Thymus (tissue), 11 donors: ENCODE results near the gene MRPL45. TPM values are rescaled to one million over a fixed set of nuclear protein-coding genes. Genes with fewer than 3 reads are reported as not detected.
A peak's percentile ranks its signal among the peaks of the same experiment; 100 is the strongest.

Experiments
- DNase-seq, 9 donors: peaks; one replicate each; pipeline ENCODE4 v3.0.0-alpha.2; 2013; ENCODE audit warnings: low spot score in 9 of 9, low read depth in 6 of 9, missing footprints in 1 of 9
- H3K27ac ChIP-seq, 2 donors: one replicate each; pipeline ENCODE4 v1.5.1; 2013; ENCODE audit warnings: control low read depth in 1 of 2, low read depth in 1 of 2, low read length in 1 of 2, mild to moderate bottlenecking in 1 of 2, moderate library complexity in 1 of 2
- H3K27me3 ChIP-seq, 2 donors: one replicate each; pipeline ENCODE4 v1.5.1; 2013; ENCODE audit warnings: low read length in 1 of 2; ENCODE audit not compliant: control insufficient read depth in 2 of 2, insufficient read depth in 1 of 2
- H3K36me3 ChIP-seq, 2 donors: one replicate each; pipeline ENCODE4 v1.5.1; 2013; ENCODE audit warnings: low read length in 1 of 2, mild to moderate bottlenecking in 1 of 2, moderate library complexity in 1 of 2; ENCODE audit not compliant: control insufficient read depth in 2 of 2, insufficient read depth in 2 of 2
- H3K4me1 ChIP-seq, 2 donors: one replicate each; pipeline ENCODE4 v1.5.1; 2013; ENCODE audit warnings: low read length in 2 of 2; ENCODE audit not compliant: control insufficient read depth in 2 of 2, insufficient read depth in 2 of 2
- H3K4me3 ChIP-seq, 2 donors: one replicate each; pipeline ENCODE4 v1.5.1; 2013; ENCODE audit warnings: low read length in 2 of 2, control low read depth in 1 of 2, mild to moderate bottlenecking in 1 of 2
- H3K9me3 ChIP-seq, 2 donors: one replicate each; pipeline ENCODE4 v1.5.1; 2013; ENCODE audit warnings: low read length in 1 of 2, mild to moderate bottlenecking in 1 of 2; ENCODE audit not compliant: control insufficient read depth in 2 of 2, insufficient read depth in 1 of 2
- WGBS: extraction: QIAGEN DNeasy Blood & Tissue Kit; methylation state at CpG from one replicate; pipeline ENCODE4 v1.1.7; 2013; 5-methylcytosine and 5-hydroxymethylcytosine counted together
- polyA plus RNA-seq: library from polyadenylated mRNA; stranded (reverse); fragments of 200-250 nt; gene quantifications from one replicate; pipeline ENCODE4 v1.2.3, GENCODE V29; 2013
- total RNA-seq: library from RNA; stranded (reverse); fragments of 120-200 nt; gene quantifications from one replicate; pipeline ENCODE4 v1.2.4, GENCODE V29; 2013
- donor health status: healthy.

MRPL45 gene
- total and polyA plus RNA-seq, 2 donors: 28.4 to 37.3 TPM

GRCh38 chr17:38329808-38330730 lies 33.1 kb downstream of the MRPL45 start:
- 95% methylated on average over 25 of the region's 25 CpGs for WGBS
- H3K27me3 ChIP-seq: no peaks in the 10 kb centered on the region

GRCh38 chr17:38330941-38331411 lies 34.0 kb downstream of the MRPL45 start:
- no peaks in the 10 kb centered on the region for H3K36me3 ChIP-seq
- no peak overlapping the region for H3K27ac ChIP-seq
- H3K4me3 ChIP-seq: no peak overlapping the region
- no peaks in the 10 kb centered on the region for H3K9me3 ChIP-seq
- H3K27me3 ChIP-seq: no peaks in the 10 kb centered on the region
- peaks cover 2 to 17% of the 10 kb centered on the region in 2 donors for H3K4me1 ChIP-seq
- 97% methylated on average over 23 of the region's 23 CpGs for WGBS
- DNase-seq: no peak

More at GRCh38 chr17:38329808-38330730, 33.1 kb downstream of the MRPL45 start:
- no peak for DNase-seq
- H3K4me3 ChIP-seq: no peak overlapping the region
- peaks cover 10 to 26% of the 10 kb centered on the region in 2 donors for H3K4me1 ChIP-seq
- H3K9me3 ChIP-seq: no peaks in the 10 kb centered on the region
- no peaks in the 10 kb centered on the region for H3K36me3 ChIP-seq
- H3K27ac ChIP-seq: no peak overlapping the region

- no peaks in the 10 kb centered on the region for H3K36me3 ChIP-seq
- 95% methylated on average over 7 of the region's 7 CpGs for WGBS
- no peaks in the 10 kb centered on the region for H3K27me3 ChIP-seq
- H3K4me3 ChIP-seq: no peak overlapping the region
- DNase-seq: no peak
- no peaks in the 10 kb centered on the region for H3K4me1 ChIP-seq
- H3K9me3 ChIP-seq: no peaks in the 10 kb centered on the region
- H3K27ac ChIP-seq: no peak overlapping the region
These were observed 35.8 kb downstream of the MRPL45 start for GRCh38 chr17:38332735-38333134.

- Histone ChIP-seq H3K4me3 (no peak overlapping the region), H3K27ac (no peak overlapping the region), H3K9me3 (no peaks in the 10 kb centered on the region), H3K4me1 (no peaks in the 10 kb centered on the region), H3K27me3 (peaks cover 0 to 3% of the 10 kb centered on the region in 2 donors), H3K36me3 (no peaks in the 10 kb centered on the region)
- DNase-seq: peak in 3 of 9 donors; percentile 37 to 54 (median 52)
- WGBS: 60% methylated on average over 12 of the region's 12 CpGs
These were observed 36.8 kb downstream of the MRPL45 start for GRCh38 chr17:38333635-38334295.

GRCh38 chr17:38334480-38335364 lies 37.8 kb downstream of the MRPL45 start:
- H3K27me3 ChIP-seq: peaks cover 0 to 3% of the 10 kb centered on the region in 2 donors
- H3K9me3 ChIP-seq: no peaks in the 10 kb centered on the region
- no peak overlapping the region for H3K27ac ChIP-seq
- no peak for DNase-seq
- H3K4me3 ChIP-seq: no peak overlapping the region
- H3K4me1 ChIP-seq: no peaks in the 10 kb centered on the region
- WGBS: 92% methylated on average over 30 of the region's 30 CpGs
- no peaks in the 10 kb centered on the region for H3K36me3 ChIP-seq

- Histone ChIP-seq H3K36me3 (no peaks in the 10 kb centered on the region), H3K9me3 (no peaks in the 10 kb centered on the region), H3K27ac (no peak overlapping the region), H3K27me3 (peaks cover 0 to 3% of the 10 kb centered on the region in 2 donors), H3K4me3 (no peak overlapping the region), H3K4me1 (peaks cover 0 to 3% of the 10 kb centered on the region in 2 donors)
- no peak for DNase-seq
- WGBS: 98% methylated on average over 11 of the region's 11 CpGs
These were observed 39.9 kb downstream of the MRPL45 start for GRCh38 chr17:38336838-38337237.

- Histone ChIP-seq H3K36me3 (no peaks in the 10 kb centered on the region), H3K27me3 (peaks cover 0 to 3% of the 10 kb centered on the region in 2 donors), H3K4me3 (no peak overlapping the region), H3K9me3 (no peaks in the 10 kb centered on the region), H3K4me1 (peaks cover 0 to 3% of the 10 kb centered on the region in 2 donors), H3K27ac (no peak overlapping the region)
- no peak for DNase-seq
- 91% methylated on average over 5 of the region's 5 CpGs for WGBS
These were observed 41.1 kb downstream of the MRPL45 start for GRCh38 chr17:38338053-38338452.

- no peaks in the 10 kb centered on the region for H3K9me3 ChIP-seq
These were observed 41.6 kb downstream of the MRPL45 start for GRCh38 chr17:38338535-38338934.

More at GRCh38 chr17:38338535-38338934, 41.6 kb downstream of the MRPL45 start:
- no peak for DNase-seq
- Histone ChIP-seq H3K27me3 (peaks cover 0 to 3% of the 10 kb centered on the region in 2 donors), H3K4me1 (peaks cover 0 to 3% of the 10 kb centered on the region in 2 donors), H3K4me3 (no peak overlapping the region), H3K27ac (no peak overlapping the region), H3K36me3 (no peaks in the 10 kb centered on the region)
- 93% methylated on average over 4 of the region's 4 CpGs for WGBS
